Measurements from ENCODE around the gene ECHDC3.

DNA sequence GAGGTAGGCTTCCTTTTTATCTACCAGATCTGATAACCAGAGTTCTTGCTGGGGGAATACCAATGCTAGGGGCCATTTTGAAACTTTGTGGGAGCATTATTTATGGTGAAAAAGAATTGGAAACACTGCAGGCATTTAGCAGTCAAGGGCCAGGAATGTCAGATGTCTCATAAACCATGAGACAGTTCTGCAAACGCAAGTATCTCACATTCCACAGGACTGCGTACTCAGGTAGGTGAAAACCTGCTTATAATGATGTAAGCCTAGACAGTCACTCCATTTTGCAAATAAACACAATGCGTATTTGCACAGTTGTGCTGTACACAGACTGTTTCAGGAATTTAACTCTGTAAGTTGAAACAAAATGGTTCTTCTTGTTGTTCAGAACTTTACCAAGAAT lies 33.9 kb downstream of the ECHDC3 start:
- TF ChIP-seq POLR2AphosphoS5 (IDR thresholded peaks at IDR 0.05; ENCODE audit: borderline replicate concordance, low read depth, low read length) (no peak), EZH2 (IDR thresholded peaks at IDR 0.05) (no peak), FOXP2 (optimal IDR thresholded peaks at IDR 0.05; ENCODE audit: control extremely low read depth, extremely low read length, insufficient read depth) (no peak)
